Activated CD8-positive, alpha-beta memory T cell treated with anti-CD3 and anti-CD28 coated beads, Interleukin-2, amount 50 U/mL, for 1 hour (primary cell): Measurements from ENCODE around the gene ADAMTSL1.

Experiments used
- DNase-seq: peaks from one replicate; pipeline ENCODE4 v3.0.0-alpha.2; 2020; ENCODE audit errors: extremely low read depth

Gene ADAMTSL1

DNA sequence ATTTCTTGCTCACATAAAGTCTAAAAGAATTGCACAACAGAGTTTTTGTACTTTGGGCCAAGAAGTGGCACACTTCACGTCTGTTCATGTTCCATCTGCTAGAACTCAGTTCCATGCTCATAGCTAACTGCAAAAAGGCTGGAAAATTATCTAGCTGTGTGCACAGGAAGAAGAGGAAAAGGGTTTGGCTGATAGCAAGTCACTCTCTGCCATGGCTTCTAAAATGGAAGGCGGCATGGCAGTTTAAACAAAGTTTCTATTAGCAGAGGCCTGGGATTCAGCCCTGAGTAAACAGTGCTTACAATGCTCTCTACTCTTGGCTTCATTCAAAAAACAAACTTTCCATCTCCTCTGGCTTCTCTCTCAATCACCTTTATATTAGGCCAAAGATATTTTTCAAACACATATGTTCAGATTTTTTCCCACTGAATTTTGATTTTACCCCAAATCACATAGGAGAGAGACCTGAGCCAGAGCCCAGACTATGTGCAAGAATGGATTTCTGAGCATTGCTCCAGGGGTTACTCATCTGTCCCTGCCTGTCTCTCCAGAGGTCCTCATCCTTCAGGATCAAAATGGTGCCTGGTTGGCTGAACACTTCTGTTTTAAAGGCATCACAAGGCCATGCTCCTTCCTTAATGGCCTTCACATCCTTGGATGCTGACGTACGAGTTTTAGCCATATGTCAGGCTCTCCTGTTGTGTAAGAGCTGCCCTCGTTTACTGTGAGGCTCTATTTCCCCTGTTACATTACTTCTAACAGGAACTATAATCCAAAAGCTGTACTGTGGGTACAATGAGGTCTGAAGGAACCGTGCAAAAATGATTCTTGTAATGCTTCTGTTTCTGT is 332.5 kb downstream of the ADAMTSL1 start:
- no peak for DNase-seq

DNA sequence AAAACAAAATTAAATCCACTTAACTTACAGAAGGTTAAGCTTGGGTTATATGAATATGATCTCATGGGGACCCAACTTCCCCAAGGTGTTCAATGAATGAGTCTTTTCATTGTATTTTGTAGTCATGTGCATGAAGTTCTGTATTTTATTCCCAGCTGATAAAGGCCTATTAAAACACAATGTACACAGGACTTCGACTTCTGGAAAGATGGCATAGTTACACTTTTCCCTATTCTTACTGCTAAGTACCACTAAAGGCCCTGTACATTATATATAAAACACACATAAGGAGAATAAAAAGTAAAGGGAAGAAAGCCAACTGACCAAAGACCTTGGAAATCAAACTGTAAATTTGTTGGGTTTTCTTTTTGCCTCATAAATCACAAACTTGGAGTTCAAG is 336.6 kb downstream of the ADAMTSL1 start:
- no peak for DNase-seq

GRCh38 chr9:18811171-18811570 is 337.2 kb downstream of the ADAMTSL1 start:
- DNase-seq = no peak

- no peak for DNase-seq
These were observed 345.5 kb downstream of the ADAMTSL1 start for GRCh38 chr9:18819418-18819817.

DNA sequence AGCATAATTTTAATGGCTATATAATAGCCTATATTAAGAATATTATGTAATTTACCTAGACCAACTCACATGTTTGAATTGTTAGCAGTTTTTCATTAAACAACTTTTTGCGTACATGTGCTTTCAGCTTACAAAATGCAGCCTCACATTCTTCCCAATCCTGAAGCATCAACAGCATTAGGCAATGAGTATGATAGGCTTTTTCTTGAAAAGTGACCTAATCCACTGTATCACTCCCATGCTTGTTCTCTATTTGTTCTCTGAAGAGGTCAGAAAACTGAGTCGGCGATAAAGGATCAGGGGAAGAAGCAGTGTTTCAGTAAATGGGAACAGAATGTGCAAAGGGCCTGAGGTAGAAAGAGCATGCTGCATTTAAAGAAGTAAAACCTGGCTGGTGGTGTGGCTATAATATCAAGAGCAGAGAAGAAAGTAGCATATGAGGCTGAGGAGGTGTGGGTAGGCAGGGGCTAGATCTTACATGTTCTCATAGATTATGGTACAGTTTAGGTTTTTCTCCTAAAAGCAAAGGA is 346.7 kb downstream of the ADAMTSL1 start:
- no peak for DNase-seq

DNA sequence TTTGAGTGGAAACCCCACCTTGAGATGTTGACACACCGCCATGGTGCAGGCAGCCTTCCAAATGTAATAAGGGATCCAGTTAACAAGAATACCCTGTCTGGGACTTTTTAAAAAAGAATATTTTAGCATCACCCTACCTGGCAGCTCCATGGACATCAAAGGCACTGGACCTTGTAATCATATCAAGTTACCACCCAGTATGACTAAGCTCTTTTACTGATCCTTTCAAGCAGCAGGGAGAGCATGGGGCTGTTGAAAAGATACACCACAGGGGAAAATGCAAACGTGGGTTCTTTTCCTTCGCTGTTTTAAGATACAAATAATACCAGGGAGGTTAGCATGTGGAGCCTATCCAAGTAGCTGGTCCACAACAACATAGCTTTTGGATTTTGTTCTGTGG is 347.8 kb downstream of the ADAMTSL1 start:
- DNase-seq = no peak

DNA sequence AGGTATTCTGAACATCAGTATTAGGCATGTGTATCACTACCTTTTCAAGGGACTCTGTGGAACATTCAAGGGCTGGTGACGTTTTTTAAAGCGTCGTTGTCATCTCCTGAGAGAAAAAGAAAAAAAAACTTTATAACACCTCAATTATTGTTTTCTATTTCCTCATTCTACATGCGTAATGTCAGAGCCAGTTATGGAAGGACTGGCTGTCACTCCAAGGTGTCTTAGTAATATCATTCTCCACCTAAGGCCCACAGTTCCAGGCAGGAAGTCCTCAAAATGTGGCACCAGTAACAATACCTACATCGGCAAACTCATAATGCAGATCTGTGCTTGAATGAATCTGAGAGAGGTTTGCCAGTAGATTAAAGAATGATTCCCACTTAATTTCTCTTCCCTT is 348.9 kb downstream of the ADAMTSL1 start:
- DNase-seq = no peak

DNA sequence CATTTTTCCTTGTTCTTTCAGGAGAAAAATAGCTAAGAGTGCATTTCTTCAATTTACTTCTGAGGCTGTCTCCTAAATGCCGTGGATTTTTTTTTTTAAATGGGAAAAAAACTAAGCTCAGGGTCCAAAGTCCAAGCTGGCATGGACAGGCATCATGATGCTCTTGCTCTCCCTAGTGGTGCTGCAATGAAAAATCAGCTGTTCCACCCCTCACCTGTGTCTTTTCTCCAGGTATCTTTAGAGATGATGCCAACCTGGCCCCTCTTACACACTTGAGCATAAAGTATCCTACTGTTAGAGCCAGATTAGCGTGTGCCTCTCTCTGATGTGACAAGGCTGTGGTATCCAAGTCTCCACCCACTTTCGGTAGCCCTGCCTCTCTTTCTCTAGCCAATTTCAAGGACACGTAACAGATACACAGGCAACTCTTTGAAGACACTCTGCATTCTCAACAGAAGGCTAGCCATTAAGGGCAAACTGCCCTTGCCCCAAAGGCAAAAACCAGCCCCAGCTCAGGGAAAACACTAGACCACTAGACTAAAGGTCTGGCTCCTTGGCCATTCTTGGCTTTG is 350.2 kb downstream of the ADAMTSL1 start:
- no peak for DNase-seq

GRCh38 chr9:18825656-18826170 is 351.8 kb downstream of the ADAMTSL1 start:
- DNase-seq = no peak

GRCh38 chr9:18826248-18826647 is 352.3 kb downstream of the ADAMTSL1 start:
- DNase-seq = no peak

DNA sequence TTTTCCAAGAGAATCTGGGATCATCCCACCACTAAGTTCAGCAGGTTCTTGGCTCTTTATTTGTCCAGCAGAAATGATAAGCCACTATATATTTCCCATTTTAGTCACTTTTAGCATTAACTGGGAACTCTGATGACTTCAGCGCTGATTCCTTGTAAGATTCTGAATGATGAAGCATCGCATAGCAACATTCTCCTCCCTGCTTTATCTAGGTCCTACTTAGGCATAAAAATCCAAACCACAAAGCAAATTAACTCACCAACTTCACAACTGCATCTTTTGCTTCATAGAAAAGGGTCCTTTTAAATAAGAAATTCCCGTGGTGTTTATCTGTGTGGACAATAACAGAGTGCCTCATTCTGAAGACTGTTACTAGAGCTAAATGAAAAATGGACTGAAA is 355.1 kb downstream of the ADAMTSL1 start:
- DNase-seq = no peak

- DNase-seq = no peak
These were observed 355.9 kb downstream of the ADAMTSL1 start for GRCh38 chr9:18829873-18830272.

- DNase-seq = no peak
These were observed 360.9 kb downstream of the ADAMTSL1 start for GRCh38 chr9:18834740-18835361.

DNA sequence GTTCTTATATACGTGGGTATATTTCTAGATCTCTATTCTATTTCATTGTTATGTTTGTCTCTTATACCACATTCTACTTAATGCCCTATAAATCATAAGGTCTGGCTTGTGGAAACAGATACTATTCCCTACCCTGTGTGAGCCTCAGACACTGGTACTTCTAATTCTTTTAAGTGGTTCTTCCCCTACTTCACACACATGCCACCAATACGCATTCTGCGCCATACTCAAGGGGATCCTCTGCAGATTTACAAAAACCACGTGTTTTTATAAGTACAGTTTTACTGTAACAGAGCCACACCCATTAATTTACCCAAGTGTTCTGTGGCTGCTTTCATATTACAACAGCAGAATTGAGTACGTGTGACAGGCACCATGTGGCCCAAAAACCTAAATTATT is 363.4 kb downstream of the ADAMTSL1 start:
- no peak for DNase-seq

- DNase-seq = no peak
These were observed 373.8 kb downstream of the ADAMTSL1 start for GRCh38 chr9:18847576-18848275.

DNA sequence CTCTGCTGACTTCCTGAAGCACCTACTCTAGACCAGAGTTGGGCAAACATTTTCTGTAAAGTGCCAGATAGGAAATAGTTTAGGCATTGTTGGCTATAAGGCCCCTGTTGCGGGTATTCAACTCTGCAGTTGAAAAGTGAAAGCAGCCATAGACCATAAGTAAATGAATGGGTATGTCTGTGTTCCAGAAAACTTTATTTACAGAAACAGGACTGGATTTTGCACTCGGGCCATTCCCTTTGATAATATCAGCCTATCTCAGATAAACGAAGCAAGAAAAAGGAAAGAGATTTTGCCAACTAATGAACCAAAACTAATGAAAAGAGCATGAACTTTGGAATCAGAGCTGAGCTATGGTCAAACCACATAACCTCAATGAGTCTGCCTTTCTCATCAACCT is 374.7 kb downstream of the ADAMTSL1 start:
- no peak for DNase-seq

DNA sequence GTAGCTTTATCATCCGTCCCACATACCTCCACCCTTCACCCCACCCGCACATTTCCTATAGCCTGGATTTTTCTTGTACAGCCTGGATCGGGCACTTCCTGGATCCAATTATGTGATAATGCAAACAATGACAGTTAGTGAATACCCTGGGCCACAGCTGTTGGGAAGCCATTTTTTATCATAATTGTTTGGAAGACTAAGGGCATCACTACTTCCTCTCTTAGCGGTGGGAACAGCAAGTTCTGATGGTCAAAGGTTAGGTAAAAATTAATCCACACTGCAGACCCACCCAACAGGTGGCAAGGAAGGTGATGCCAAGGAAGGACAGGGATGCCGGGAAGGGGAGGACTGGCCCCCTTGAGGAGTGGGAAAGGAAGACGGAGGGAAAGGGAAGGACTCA is 375.3 kb downstream of the ADAMTSL1 start:
- DNase-seq = no peak

DNA sequence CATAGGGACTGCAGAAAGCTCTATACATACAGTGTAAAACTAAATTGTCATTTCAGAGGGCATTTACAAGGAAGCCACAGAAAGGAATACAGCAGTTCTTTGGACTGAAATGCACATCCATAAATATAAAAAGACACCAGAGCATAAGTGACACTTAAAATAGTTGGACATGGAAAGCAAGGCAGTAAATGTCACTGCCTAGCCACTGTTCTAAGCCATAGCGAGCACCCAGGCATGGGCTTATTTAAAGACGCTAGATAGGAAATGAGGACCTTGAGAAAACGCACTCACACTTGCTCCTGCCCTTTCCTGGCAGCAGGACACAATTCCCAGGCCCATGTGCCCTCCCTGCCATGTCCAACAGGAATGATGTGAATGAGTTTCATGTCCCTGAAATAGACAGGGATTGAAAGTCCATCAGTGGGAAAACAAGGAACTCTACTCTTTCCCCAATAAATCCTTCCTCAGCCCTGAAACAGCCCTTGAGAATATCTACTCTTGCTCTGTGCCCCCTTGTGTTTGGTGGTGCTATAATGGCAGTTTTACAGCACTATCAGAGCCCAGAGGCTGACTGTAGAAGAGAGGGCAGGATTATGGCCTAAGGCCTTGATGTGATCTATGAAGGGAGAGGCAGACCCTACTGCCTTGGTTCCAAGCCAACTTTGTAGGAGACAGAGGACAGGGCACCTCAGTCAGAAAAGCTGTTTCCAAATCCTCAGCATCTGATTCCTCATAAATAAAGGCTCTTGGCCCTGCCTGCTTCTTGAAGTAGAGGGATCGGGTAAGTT is 376.1 kb downstream of the ADAMTSL1 start:
- DNase-seq = no peak

DNA sequence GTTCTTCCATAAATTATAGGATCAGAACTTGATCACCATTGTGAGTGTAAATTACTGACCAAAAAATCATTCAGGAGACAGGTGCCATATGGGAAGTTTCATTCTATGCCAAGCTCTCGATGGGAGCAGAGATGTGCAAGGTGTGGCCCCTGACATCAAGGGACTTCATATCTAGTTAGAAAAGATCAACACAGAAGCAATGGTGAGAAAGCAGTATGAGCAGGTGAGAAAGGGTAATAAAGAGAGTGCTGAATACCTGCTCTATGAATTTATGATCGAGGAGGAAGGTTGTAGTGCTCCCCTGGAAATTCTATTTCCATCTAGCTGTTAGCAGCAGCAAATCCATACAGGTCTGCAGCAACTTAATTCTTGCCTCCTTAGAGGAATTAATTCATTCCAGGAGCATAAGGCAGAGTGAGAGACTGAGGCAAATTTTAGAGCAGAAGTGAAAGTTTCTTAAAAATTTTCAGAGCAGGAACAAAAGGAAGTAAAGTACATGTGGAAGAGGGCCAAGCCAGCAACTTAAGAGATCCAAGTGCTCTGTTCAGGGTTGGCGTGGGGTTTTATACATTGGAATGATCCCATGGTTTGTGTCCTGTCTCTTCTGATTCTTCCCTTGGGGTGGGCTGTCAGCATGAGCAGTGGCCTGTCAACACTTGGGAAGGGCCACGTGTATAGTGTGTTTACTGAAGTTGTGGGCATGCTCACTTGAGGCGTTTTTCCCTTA is 377.3 kb downstream of the ADAMTSL1 start:
- DNase-seq = no peak

GRCh38 chr9:18855656-18856055 is 381.7 kb downstream of the ADAMTSL1 start:
- DNase-seq = no peak

DNA sequence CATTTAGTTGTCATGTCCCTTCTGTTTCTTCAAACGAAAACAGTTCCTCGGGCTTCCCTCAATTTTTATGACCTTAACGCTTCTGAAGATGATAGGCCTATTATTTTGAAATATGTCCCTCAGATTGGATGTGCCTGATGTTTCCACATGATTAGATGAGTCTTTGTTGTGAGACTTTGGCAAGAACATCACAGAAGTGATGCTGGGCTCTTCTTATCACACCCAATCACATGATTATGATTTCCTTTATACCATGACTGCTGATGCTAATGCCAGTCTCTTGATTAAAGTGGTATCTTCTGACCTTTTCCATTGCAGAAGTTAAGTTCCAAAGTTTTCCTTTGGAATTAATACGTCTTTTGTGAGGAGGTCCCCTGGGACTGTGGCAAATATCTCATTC is 383.4 kb downstream of the ADAMTSL1 start:
- DNase-seq = no peak
